Measurements from ENCODE around the gene PPP1R12A.
"Not testable (repeated sequence)": the region's sequence is repeated elsewhere in the genome, so short reads cannot be mapped to it uniquely, and the experiment has no call there.

Gene PPP1R12A

DNA sequence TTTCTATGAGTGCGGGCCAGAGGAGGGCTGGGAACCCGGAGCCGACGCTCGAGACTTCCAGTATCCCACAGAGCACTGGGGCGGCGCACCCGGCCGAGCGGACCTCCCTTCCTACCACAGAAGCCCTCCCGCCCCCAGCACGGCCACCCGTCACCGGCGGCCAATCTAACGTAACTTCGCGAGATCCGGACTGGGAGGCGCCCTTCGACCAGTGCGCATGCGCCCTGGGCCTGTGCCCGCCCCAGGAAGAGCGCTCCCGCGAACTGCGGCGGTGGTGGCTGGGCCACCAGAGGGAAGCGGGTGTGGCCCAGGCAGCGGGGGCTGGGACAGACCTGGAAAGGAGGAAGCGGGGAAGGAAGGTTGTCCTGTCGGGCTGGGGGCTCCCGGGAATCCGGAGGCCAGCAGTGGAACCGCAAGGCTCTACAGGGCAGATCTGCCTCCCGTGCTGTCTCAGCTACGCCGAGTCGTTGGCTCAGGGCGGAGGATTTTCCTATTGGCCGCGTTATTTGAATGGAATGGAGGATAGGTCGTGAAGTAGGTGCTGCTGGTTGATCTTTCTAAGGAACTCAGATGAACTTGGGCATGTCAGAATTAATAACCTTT, at the start of gene PPP1R12A:
Gene PPP1R12A (minus strand): TSS at position 77 of the 603 bp plus-strand sequence. CDS start 166 bp downstream, outside the sequence.
- Histone ChIP-seq H3K27ac (peak within 1 kb of the TSS; percentile 99 to 100), H3K4me3 (peak within 1 kb of the TSS; percentile 98)
- TF ChIP-seq, protein P1, sequence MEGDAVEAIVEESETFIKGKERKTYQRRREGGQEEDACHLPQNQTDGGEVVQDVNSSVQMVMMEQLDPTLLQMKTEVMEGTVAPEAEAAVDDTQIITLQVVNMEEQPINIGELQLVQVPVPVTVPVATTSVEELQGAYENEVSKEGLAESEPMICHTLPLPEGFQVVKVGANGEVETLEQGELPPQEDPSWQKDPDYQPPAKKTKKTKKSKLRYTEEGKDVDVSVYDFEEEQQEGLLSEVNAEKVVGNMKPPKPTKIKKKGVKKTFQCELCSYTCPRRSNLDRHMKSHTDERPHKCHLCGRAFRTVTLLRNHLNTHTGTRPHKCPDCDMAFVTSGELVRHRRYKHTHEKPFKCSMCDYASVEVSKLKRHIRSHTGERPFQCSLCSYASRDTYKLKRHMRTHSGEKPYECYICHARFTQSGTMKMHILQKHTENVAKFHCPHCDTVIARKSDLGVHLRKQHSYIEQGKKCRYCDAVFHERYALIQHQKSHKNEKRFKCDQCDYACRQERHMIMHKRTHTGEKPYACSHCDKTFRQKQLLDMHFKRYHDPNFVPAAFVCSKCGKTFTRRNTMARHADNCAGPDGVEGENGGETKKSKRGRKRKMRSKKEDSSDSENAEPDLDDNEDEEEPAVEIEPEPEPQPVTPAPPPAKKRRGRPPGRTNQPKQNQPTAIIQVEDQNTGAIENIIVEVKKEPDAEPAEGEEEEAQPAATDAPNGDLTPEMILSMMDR (IDR thresholded peaks at IDR 0.05): no peak
- peak; percentile 98 for DNase-seq (ENCODE audit: low spot score)

DNA sequence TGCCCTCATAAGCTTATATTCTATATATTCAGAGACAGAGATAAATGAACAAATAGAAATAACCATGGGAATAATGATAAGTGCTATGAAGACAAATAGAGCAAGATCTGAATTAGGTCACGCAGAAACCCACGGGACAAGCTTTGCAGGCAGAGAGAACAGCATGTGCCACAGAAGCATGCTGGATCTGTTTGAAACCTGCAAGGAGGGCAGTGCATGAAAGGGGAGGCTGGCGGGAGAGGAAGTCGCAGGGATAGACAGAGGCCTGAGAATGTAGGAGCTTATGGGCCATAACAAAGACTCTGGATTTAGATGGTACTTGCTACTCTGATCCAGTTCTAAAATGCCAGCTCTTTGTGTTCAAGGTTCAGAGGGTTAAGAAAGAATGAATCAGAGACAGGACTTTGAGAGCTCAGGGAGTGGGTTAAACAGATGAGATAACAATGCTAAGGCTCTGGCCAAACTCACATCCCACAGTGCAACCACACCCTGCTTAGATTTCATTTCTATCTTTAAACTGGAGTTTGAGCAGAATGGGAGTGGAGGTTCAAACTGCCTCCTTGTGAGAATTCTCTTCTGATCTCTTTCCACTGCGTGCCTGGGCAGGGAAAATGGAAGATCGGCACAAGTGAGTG, 49.2 kb upstream of the PPP1R12A start:
- H3K27ac ChIP-seq: no peak overlapping the region
- H3K4me3 ChIP-seq: no peak overlapping the region
- TF ChIP-seq, protein P1 (IDR thresholded peaks at IDR 0.05): no peak
- DNase-seq (ENCODE audit: low spot score): no peak

- DNase-seq (ENCODE audit: low spot score): no peak
- Histone ChIP-seq H3K4me3 (no peak overlapping the region), H3K27ac (no peak overlapping the region)
- TF ChIP-seq, protein P1 (IDR thresholded peaks at IDR 0.05): no peak
Observed at GRCh38 chr12:79983492-79983891, 48.6 kb upstream of the PPP1R12A start.

DNA sequence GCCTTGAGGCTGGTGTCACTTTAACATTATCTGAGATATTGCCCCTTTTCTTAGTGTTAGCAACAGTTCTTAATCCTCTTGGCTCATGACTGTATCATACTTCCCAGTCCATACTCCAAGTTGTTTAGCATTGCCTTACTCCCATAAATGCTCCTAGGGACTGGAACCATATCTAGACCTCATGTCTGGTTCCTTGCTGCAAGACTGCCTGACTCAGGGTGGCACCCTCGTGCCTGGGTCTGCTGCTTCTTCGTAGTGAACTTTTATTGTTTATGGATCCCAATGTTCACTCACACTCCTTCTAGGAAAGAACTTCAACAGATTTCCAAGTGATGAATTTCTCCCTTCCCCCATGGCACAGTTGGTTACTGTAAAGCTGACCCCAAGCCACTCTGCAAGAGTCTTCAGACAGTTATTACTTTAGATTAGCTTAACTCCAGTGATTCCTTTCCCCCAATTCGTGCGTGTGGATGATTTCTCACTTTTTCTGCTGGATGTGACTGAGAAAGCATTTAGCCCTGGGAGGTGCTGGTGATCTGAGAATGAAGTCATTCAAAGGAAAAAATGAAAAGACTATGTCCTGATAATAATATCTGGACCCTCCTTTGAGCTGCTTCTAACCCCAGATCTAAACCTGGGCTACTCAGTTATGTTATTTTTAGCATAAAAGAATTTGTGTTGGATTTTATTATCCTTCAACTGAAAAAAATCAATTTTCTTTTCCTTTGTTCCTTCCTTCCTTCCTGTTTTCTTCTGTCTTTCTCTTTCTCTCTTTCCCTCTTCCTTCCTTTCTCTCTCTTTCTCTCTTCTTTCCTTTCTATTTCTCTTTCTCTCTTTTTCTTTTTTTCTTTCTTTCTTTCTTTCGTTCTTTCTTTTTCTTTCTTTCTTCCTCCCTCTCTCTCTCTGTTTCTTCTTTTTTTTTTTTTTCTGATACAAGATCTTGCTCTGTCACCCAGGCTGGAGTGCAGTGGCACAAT, 47.5 kb upstream of the PPP1R12A start:
- no peak for DNase-seq (ENCODE audit: low spot score)
- Histone ChIP-seq H3K4me3 (no peak overlapping the region), H3K27ac (no peak overlapping the region)
- TF ChIP-seq, protein P1 (IDR thresholded peaks at IDR 0.05): no peak

DNA sequence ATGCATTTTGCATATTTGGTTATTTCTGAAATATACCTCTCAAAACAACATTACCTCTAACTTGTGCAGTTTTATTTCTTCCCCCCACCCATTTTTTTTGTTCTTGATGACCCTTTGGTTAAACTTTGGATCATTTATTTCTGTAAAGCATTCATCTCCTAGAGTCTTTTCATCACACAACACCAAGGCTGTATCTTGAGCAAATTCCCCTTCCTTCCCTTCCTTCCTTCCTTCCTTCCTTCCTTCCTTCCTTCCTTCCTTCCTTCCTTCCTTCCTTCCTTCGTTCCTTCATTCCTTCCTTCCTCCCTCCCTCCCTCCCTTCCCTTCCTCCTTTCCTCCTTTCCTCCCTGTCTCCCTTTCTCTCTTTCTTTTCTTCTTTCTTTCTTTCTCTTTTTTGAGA, 43.8 kb upstream of the PPP1R12A start:
- H3K27ac ChIP-seq: no peak overlapping the region
- TF ChIP-seq, protein P1 (IDR thresholded peaks at IDR 0.05): no peak
- DNase-seq (ENCODE audit: low spot score): no peak
- no peak overlapping the region for H3K4me3 ChIP-seq

GRCh38 chr12:79977856-79978460, 43.1 kb upstream of the PPP1R12A start:
- DNase-seq (ENCODE audit: low spot score); H3K27ac ChIP-seq; H3K4me3 ChIP-seq: not testable (repeated sequence)

- no peak overlapping the region for H3K4me3 ChIP-seq
Observed at GRCh38 chr12:79975143-79975542, 40.2 kb upstream of the PPP1R12A start.

More at GRCh38 chr12:79975143-79975542, 40.2 kb upstream of the PPP1R12A start:
- no peak for DNase-seq (ENCODE audit: low spot score)
- no peak overlapping the region for H3K27ac ChIP-seq
- TF ChIP-seq, protein P1 (IDR thresholded peaks at IDR 0.05): no peak
